HCT116 (cell line): Measurements from ENCODE around the gene CAPRIN1. TPM values are rescaled to one million over a fixed set of nuclear protein-coding genes. Genes with fewer than 3 reads are reported as not detected.

ENCODE experiments used
- ATAC-seq: fragments of 200-7000 bp; cut with Tn5 transposase; 2 replicates; pipeline ENCODE4 v1.9.1; 2020; ENCODE audit warnings: mild to moderate bottlenecking, moderate library complexity
- BruUV-seq: library from RNA; stranded (reverse); fragments of 400-500 nt; replicated peaks from 2 replicates; lab custom pipeline; 2021; lab: Mats Ljungman, UMichigan
- CTCF ChIA-PET: fragments of 300-600 bp; sonication (Branson Sonifier 250); formaldehyde crosslinking; loops from one replicate; lab custom pipeline; 2021; ENCODE audit warnings: antibody characterized with exemption; lab: Charles Lee
- POLR2A ChIA-PET: fragments of 300-600, 350-600 bp; sonication (Branson Sonifier 250); formaldehyde crosslinking; loops from one replicate; lab custom pipeline; 2021; ENCODE audit warnings: antibody characterized with exemption; lab: Charles Lee
- RAD21 ChIA-PET, 2 experiments: fragments of 300-600 bp; sonication (Branson Sonifier 250); formaldehyde crosslinking; loops; one replicate each; lab custom pipeline; 2023; ENCODE audit warnings: low total read pairs in 2 of 2; ENCODE audit not compliant: uncharacterized antibody in 2 of 2, unreplicated experiment in 2 of 2, low non-redundant PET in 1 of 2; lab: Charles Lee
- DNase-seq: peaks from one replicate; pipeline ENCODE4 v3.0.0-alpha.2; 2010; ENCODE audit warnings: low read depth, low spot score
- H2AFZ ChIP-seq: fragments of 200-600 bp; shearing (Covaris generic), sonication (generic); 2 replicates; pipeline ENCODE4 v1.6.1; 2017; ENCODE audit warnings: low read depth, mixed run types, mixed read lengths, antibody characterized with exemption, low read length; ENCODE audit not compliant: poor library complexity, severe bottlenecking
- H3K27ac ChIP-seq: 2 replicates; pipeline ENCODE4 v1.5.1; 2012; ENCODE audit warnings: low read depth, low read length
- H3K27me3 ChIP-seq: fragments of 200-600 bp; sonication (generic); 2 replicates; pipeline ENCODE4 v1.6.1; 2016; ENCODE audit warnings: mixed run types, low read length, mixed read lengths; ENCODE audit not compliant: insufficient read depth
- H3K36me3 ChIP-seq, 2 experiments: fragments of 200-500 bp in 1 of 2; fragments of 200-600 bp in 1 of 2; sonication (Bioruptor generic) in 1 of 2; sonication (generic) in 1 of 2; 2 replicates each; pipeline versions ENCODE4 v1.5.1 to v1.6.1; 2014 to 2016; ENCODE audit warnings: low read length in 2 of 2, inconsistent platforms in 1 of 2, mixed read lengths in 1 of 2, mixed run types in 1 of 2; ENCODE audit not compliant: insufficient read depth in 2 of 2, control insufficient read depth in 1 of 2
- H3K4me1 ChIP-seq, 2 experiments: fragments of 200-600 bp in 1 of 2; sonication (generic) in 1 of 2; 2 replicates each; pipeline versions ENCODE4 v1.5.1 to v1.6.1; 2012 to 2017; ENCODE audit warnings: low read length in 2 of 2, inconsistent platforms in 1 of 2, mild to moderate bottlenecking in 1 of 2, mixed read lengths in 1 of 2, mixed run types in 1 of 2, moderate library complexity in 1 of 2; ENCODE audit not compliant: insufficient read depth in 2 of 2, control insufficient read depth in 1 of 2
- H3K4me2 ChIP-seq: fragments of 200-600 bp; sonication (generic); 2 replicates; pipeline ENCODE4 v1.6.1; 2017; ENCODE audit warnings: mixed run types, low read length, mixed read lengths
- H3K4me3 ChIP-seq, 2 experiments: fragments of 200-600 bp in 1 of 2; sonication (generic) in 1 of 2; replicated peaks in 1 of 2; 2 replicates each; pipeline ENCODE4 v1.5.1; 2011 to 2016; ENCODE audit warnings: low read length in 2 of 2, control low read depth in 1 of 2, low read depth in 1 of 2, mild to moderate bottlenecking in 1 of 2, mixed read lengths in 1 of 2, mixed run types in 1 of 2
- H3K79me2 ChIP-seq: fragments of 200-600 bp; sonication (generic); 2 replicates; pipeline ENCODE4 v1.6.1; 2017; ENCODE audit warnings: mild to moderate bottlenecking, mixed run types, low read length, moderate library complexity, mixed read lengths; ENCODE audit not compliant: insufficient read depth
- H3K9ac ChIP-seq: fragments of 200-600 bp; sonication (generic); 2 replicates; pipeline ENCODE4 v1.6.1; 2016; ENCODE audit warnings: low read length, mixed read lengths
- H3K9me2 ChIP-seq: fragments of 200-600 bp; sonication (generic), shearing (Covaris generic); 2 replicates; pipeline ENCODE4 v1.6.1; 2017; ENCODE audit warnings: mixed run types, mild to moderate bottlenecking, moderate library complexity; ENCODE audit not compliant: insufficient read depth
- H3K9me3 ChIP-seq, 2 experiments: fragments of 200-500 bp in 1 of 2; fragments of 200-600 bp in 1 of 2; sonication (Bioruptor generic) in 1 of 2; sonication (generic) in 1 of 2; 2 replicates each; pipeline ENCODE4 v1.6.1; 2014 to 2017; ENCODE audit warnings: low read length in 2 of 2, mixed read lengths in 2 of 2, inconsistent platforms in 1 of 2, low read depth in 1 of 2, mild to moderate bottlenecking in 1 of 2, mixed run types in 1 of 2, moderate library complexity in 1 of 2; ENCODE audit not compliant: control insufficient read depth in 1 of 2, insufficient read depth in 1 of 2
- H4K20me1 ChIP-seq: fragments of 200-600 bp; sonication (generic), shearing (Covaris generic); 2 replicates; pipeline ENCODE4 v1.6.1; 2017; ENCODE audit warnings: mixed run types, mild to moderate bottlenecking, moderate library complexity; ENCODE audit not compliant: insufficient read depth
- CEBPB ChIP-seq: IDR thresholded peaks from 2 replicates; pipeline ENCODE4 v1.6.1; 2012; ENCODE audit warnings: low read depth
- FOSL1 ChIP-seq: IDR thresholded peaks from 2 replicates; pipeline ENCODE4 v1.6.1; 2012; ENCODE audit warnings: low read depth
- POLR2A ChIP-seq: IDR thresholded peaks from 2 replicates; pipeline ENCODE4 v1.7.0; 2011; ENCODE audit warnings: borderline replicate concordance; ENCODE audit not compliant: insufficient read depth, insufficient read length; ENCODE audit errors: extremely low read depth
- SRF ChIP-seq: IDR thresholded peaks from 2 replicates; pipeline ENCODE4 v1.6.1; 2012; ENCODE audit warnings: low read depth
- YY1 ChIP-seq: IDR thresholded peaks from 2 replicates; pipeline ENCODE4 v1.6.1; 2011; ENCODE audit warnings: low read length, low read depth, moderate library complexity, mild to moderate bottlenecking; ENCODE audit not compliant: insufficient replicate concordance; ENCODE audit errors: extremely low read depth
- ZFX ChIP-seq: fragments of 450-650 bp; IDR thresholded peaks from 2 replicates; pipeline ENCODE4 v1.6.1; 2017
- ZNF274 ChIP-seq: fragments of 200-500 bp; sonication (Bioruptor generic); IDR thresholded peaks from 2 replicates; pipeline ENCODE4 v1.6.1; 2014; ENCODE audit warnings: mild to moderate bottlenecking, low read depth, low read length, inconsistent platforms
- intact Hi-C: fragments of 100-400 bp; cut with micrococcal nuclease; formaldehyde crosslinking; loops from 2 replicates; pipeline ENCODE4 v1.10.0; 2022
- total RNA-seq: library from RNA; stranded (reverse); gene quantifications from one replicate; pipeline ENCODE4 v1.2.1, GENCODE V29; 2021; ENCODE audit not compliant: unreplicated experiment
- TF ChIP-seq, protein P1 (sequence below), 3 experiments: fragments of 200-600 bp in 1 of 3; sonication (generic) in 1 of 3; IDR thresholded peaks in 2 of 3; conservative IDR thresholded peaks in 1 of 3; 2 replicates each; pipeline ENCODE4 v1.5.1; 2012 to 2017; ENCODE audit warnings: low read depth in 2 of 3, low read length in 2 of 3, antibody characterized with exemption in 1 of 3, borderline replicate concordance in 1 of 3, control low read depth in 1 of 3, mild to moderate bottlenecking in 1 of 3, mixed read lengths in 1 of 3, mixed run types in 1 of 3, moderate library complexity in 1 of 3; ENCODE audit not compliant: insufficient read depth in 1 of 3
- TF ChIP-seq, protein P2 (sequence below): IDR thresholded peaks from 2 replicates; pipeline ENCODE4 v1.6.1; 2012

Gene CAPRIN1
- total RNA-seq, 1 experiment from 2014 or later = 285 TPM

DNA sequence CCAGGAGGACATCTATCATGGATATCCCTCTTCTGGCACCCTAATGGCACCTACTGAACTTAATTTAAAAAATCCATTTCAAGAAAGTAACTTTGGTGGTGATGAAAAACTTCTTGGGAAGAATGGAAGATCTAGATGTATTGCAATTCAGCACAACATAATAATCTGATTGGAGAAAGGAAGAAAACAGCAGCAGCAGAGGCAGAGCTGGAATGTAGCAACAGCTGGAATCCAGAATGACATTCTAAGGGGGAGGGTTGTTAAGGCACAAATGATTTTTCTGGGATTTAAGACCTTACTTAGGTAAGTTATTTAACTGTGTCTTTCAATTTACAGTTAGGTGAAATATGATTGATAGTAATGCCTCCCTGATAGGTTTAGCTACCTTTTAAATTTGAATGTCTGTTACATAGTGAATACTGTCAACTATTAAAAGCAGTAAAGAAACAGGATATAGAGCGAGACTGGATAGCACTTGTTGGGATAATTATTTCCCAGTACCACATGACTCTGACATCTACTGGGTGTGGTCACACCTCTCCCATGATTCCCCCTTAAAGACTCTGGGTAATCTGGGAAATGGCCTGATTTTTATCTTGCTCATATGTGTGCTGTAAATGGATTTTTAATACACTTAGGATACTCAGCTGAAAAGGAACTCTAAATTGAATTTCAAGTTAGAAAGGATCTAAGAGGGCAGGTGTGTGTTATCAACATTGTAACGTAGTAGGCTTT, 11.7 kb downstream of the CAPRIN1 start:
- Histone ChIP-seq H3K4me3 (no peak overlapping the region), H2AFZ (no peak overlapping the region), H3K4me1 (peaks cover 20 to 63% of the 10 kb centered on the region in 2 experiments), H3K36me3 (peaks cover 9 to 20% of the 10 kb centered on the region in 2 experiments; a peak in 2 of 4 replicates), H3K9ac (no peak overlapping the region), H3K27me3 (no peaks in the 10 kb centered on the region), H4K20me1 (peaks cover 43% of the 10 kb centered on the region; the same call in 1 of the 2 replicates), H3K9me3 (no peaks in the 10 kb centered on the region), H3K4me2 (no peak overlapping the region), H3K79me2 (peaks cover 100% of the 10 kb centered on the region), H3K27ac (no peak overlapping the region), H3K9me2 (no peaks in the 10 kb centered on the region)
- CTCF ChIA-PET = no interaction called here
- intact Hi-C loops = no loop called here
- no TSS peak for BruUV-seq
- POLR2A ChIA-PET = no interaction called here
- RAD21 ChIA-PET = no interaction called here
- TF ChIP-seq, protein P1, sequence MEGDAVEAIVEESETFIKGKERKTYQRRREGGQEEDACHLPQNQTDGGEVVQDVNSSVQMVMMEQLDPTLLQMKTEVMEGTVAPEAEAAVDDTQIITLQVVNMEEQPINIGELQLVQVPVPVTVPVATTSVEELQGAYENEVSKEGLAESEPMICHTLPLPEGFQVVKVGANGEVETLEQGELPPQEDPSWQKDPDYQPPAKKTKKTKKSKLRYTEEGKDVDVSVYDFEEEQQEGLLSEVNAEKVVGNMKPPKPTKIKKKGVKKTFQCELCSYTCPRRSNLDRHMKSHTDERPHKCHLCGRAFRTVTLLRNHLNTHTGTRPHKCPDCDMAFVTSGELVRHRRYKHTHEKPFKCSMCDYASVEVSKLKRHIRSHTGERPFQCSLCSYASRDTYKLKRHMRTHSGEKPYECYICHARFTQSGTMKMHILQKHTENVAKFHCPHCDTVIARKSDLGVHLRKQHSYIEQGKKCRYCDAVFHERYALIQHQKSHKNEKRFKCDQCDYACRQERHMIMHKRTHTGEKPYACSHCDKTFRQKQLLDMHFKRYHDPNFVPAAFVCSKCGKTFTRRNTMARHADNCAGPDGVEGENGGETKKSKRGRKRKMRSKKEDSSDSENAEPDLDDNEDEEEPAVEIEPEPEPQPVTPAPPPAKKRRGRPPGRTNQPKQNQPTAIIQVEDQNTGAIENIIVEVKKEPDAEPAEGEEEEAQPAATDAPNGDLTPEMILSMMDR (IDR thresholded peaks at IDR 0.05 in 2 of 3, conservative IDR thresholded peaks at IDR 0.05 in 1 of 3; ENCODE audit: borderline replicate concordance in 1 of 3, insufficient read depth in 1 of 3, low read depth in 2 of 3, low read length in 2 of 3) = no peak
- no peak for TF ChIP-seq FOSL1
- TF ChIP-seq, protein P2, sequence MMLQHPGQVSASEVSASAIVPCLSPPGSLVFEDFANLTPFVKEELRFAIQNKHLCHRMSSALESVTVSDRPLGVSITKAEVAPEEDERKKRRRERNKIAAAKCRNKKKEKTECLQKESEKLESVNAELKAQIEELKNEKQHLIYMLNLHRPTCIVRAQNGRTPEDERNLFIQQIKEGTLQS = no peak
- no peak for TF ChIP-seq ZNF274
- TF ChIP-seq ZFX = no peak
- no peak for TF ChIP-seq CEBPB
- no peak for TF ChIP-seq POLR2A
- TF ChIP-seq SRF = no peak
- no peak for TF ChIP-seq YY1
- DNase-seq (no peak), ATAC-seq (no peak)
